Measurements from ENCODE around the gene GIT2. TPM values are rescaled to one million over a fixed set of nuclear protein-coding genes. Genes with fewer than 3 reads are reported as not detected.
A peak's percentile ranks its signal among the peaks of the same experiment; 100 is the strongest.

The GIT2 gene
- total and polyA plus RNA-seq, 2 of the 13 experiments (the other 11 are each of a cell fraction or from before 2014, with no cell fraction given) = 18.4 to 19.8 TPM

GRCh38 chr12:110010853-110011723 is 14.9 kb upstream of the GIT2 start (continued):
- TF ChIP-seq ZXDC (CRISPR knock-in tag; IDR thresholded peaks at IDR 0.05) = no peak
- no peak for TF ChIP-seq RNF219 (CRISPR knock-in tag; IDR thresholded peaks at IDR 0.05)
- TF ChIP-seq, protein P1, sequence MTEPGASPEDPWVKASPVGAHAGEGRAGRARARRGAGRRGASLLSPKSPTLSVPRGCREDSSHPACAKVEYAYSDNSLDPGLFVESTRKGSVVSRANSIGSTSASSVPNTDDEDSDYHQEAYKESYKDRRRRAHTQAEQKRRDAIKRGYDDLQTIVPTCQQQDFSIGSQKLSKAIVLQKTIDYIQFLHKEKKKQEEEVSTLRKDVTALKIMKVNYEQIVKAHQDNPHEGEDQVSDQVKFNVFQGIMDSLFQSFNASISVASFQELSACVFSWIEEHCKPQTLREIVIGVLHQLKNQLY (CRISPR knock-in tag; IDR thresholded peaks at IDR 0.05) = peak; percentile 81
- TF ChIP-seq MTERF4 (CRISPR knock-in tag; IDR thresholded peaks at IDR 0.05) = no peak
- TF ChIP-seq ARID4A (CRISPR knock-in tag; IDR thresholded peaks at IDR 0.05; ENCODE audit: borderline replicate concordance) = peak; percentile 28; the same call in 1 of the 2 replicates
- no peak for TF ChIP-seq ZNF354B (CRISPR knock-in tag; IDR thresholded peaks at IDR 0.05)
- no peak for TF ChIP-seq ZNF143 (CRISPR knock-in tag; IDR thresholded peaks at IDR 0.05)
- TF ChIP-seq HDAC1 (CRISPR knock-in tag; IDR thresholded peaks at IDR 0.05) = peak; percentile 46; the same call in 1 of the 2 replicates
- TF ChIP-seq SOX5 (CRISPR knock-in tag; IDR thresholded peaks at IDR 0.05; ENCODE audit: borderline replicate concordance) = peak; percentile 45; the same call in 1 of the 2 replicates
- no peak for TF ChIP-seq SRF (IDR thresholded peaks at IDR 0.05; ENCODE audit: low read depth, low read length)
- TF ChIP-seq KDM5B (CRISPR knock-in tag; IDR thresholded peaks at IDR 0.05; ENCODE audit: borderline replicate concordance) = no peak
- no peak for TF ChIP-seq DR1 (CRISPR knock-in tag; IDR thresholded peaks at IDR 0.05)
- TF ChIP-seq GRHL1 (CRISPR knock-in tag; conservative IDR thresholded peaks at IDR 0.05) = no peak
- TF ChIP-seq ZSCAN9 (CRISPR knock-in tag; IDR thresholded peaks at IDR 0.05; ENCODE audit: borderline replicate concordance) = no peak
- peak; percentile 79 for TF ChIP-seq ASH2L (IDR thresholded peaks at IDR 0.05; ENCODE audit: insufficient read length, low read depth, low read length)

All from HepG2 (cell line).